Right cardiac atrium (tissue), 5 donors: ENCODE results near the gene ZC3H6. TPM values are rescaled to one million over a fixed set of nuclear protein-coding genes. Genes with fewer than 3 reads are reported as not detected.
"Not testable (repeated sequence)": the region's sequence is repeated elsewhere in the genome, so short reads cannot be mapped to it uniquely, and the experiment has no call there.

Experiments used
- ATAC-seq, 2 donors: fragments of 200-7000 bp; cut with Tn5 transposase; one replicate each; pipeline versions ENCODE4 v1.8.0 to v1.9.1; 2020; ENCODE audit warnings: moderate library complexity in 2 of 2, mild to moderate bottlenecking in 1 of 2
- DNase-seq, 3 donors: peaks; one replicate each; pipeline ENCODE4 v3.0.0-alpha.2; 2020
- H3K27ac ChIP-seq: one replicate; pipeline ENCODE4 v1.5.1; 2013; ENCODE audit warnings: mild to moderate bottlenecking, low read length, control low read depth, moderate library complexity
- H3K27me3 ChIP-seq: one replicate; pipeline ENCODE4 v1.6.1; 2013; ENCODE audit not compliant: control insufficient read depth, insufficient read depth
- H3K4me1 ChIP-seq: one replicate; pipeline ENCODE4 v1.6.1; 2013; ENCODE audit warnings: low read length; ENCODE audit not compliant: control insufficient read depth, insufficient read depth
- H3K4me3 ChIP-seq: one replicate; pipeline ENCODE4 v1.5.1; 2013; ENCODE audit warnings: low read length, control low read depth
- H3K9me3 ChIP-seq: one replicate; pipeline ENCODE4 v1.6.1; 2013; ENCODE audit warnings: low read length; ENCODE audit not compliant: control insufficient read depth
- WGBS: extraction: QIAGEN DNeasy Blood & Tissue Kit; methylation state at CpG from one replicate; pipeline ENCODE4 v1.1.7; 2013; 5-methylcytosine and 5-hydroxymethylcytosine counted together
- intact Hi-C, 4 donors: fragments of 100-400 bp; cut with DNase I; formaldehyde crosslinking; loops; one replicate each; pipeline versions ENCODE4 v1.11.0 to v1.14.0; 2022 to 2023
- polyA plus RNA-seq: library from polyadenylated mRNA; stranded (reverse); fragments of 200-250 nt; gene quantifications from one replicate; pipeline ENCODE4 v1.2.3, GENCODE V29; 2013
- total RNA-seq, 4 donors: library from RNA; stranded (reverse); fragmentation: NEBNext Ultra II Directional; extraction: Animal tissue kit (Norgen Biotek cat#: 25700); gene quantifications; one replicate each; pipeline ENCODE4 v1.2.1, GENCODE V29; 2021
- donor health status: healthy with polysubstance abuse.
- donor health status: DM: no; HTN: yes; CAD: no.
- donor health status: DM: no; HTN: no; CAD: no.
- donor health status: DM: no; HTN: yes; CAD: no; lungs with severe emphysema.
- donor health status: DM: yes; HTN: yes; CAD: no.

ZC3H6 gene
- total and polyA plus RNA-seq, 5 donors = 4.2 to 30.4 (median 23.1) TPM

- DNase-seq = peak; percentile 91 to 96 (median 96)
- peak; percentile 93 for ATAC-seq
- H3K27me3 ChIP-seq = no peaks in the 10 kb centered on the region
- no peaks in the 10 kb centered on the region for H3K9me3 ChIP-seq
- peak overlapping the region; percentile 99 for H3K27ac ChIP-seq
- intact Hi-C loops = no loop called here
- peak overlapping the region; percentile 91 for H3K4me3 ChIP-seq
- WGBS = under 1% methylated on average over 66 of the region's 66 CpGs
- no peaks in the 10 kb centered on the region for H3K4me1 ChIP-seq
Observed at GRCh38 chr2:112275887-112276773, 733 bp downstream of the ZC3H6 start.

- H3K27me3 ChIP-seq = no peaks in the 10 kb centered on the region
- DNase-seq = no peak
- no peak for ATAC-seq
- intact Hi-C loops = no loop called here
- H3K4me1 ChIP-seq = no peaks in the 10 kb centered on the region
- 57% methylated on average over 5 of the region's 5 CpGs for WGBS
- H3K4me3 ChIP-seq = no peak overlapping the region
- H3K9me3 ChIP-seq = no peaks in the 10 kb centered on the region
- H3K27ac ChIP-seq = no peak overlapping the region
Observed at GRCh38 chr2:112276954-112277353, 1.6 kb downstream of the ZC3H6 start.

DNA sequence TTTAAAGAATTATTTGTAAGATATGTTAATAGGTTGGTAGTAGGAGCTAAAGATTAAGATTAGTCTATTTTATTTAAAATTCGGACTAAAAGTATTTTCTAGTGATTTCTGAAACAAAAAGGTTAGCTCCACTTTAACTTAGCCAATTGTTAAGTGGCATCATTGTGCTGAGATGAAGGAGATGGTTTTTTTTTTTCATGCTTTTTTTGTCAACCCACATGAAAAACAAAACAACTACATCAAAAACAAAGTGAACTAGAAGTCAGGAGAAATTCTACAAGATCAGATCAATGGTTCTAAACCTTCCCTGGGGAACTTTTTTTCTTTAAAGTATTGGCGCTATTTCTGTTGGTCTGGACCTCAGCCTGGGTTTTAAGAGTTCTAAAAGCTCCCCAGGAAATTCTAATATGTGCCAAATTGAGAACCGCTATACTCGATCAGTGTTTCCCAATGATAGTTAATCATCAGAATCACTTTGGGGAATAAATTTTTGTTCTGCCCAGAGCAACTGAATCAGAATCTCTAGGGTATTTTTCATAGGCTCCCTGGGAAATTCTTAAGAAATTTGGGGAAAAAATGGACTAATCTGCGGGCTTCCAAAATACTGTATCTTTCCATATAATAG, 2.3 kb downstream of the ZC3H6 start:
- intact Hi-C loops = no loop called here
- no peak for DNase-seq
- H3K4me3 ChIP-seq = no peak overlapping the region
- no peaks in the 10 kb centered on the region for H3K27me3 ChIP-seq
- no peaks in the 10 kb centered on the region for H3K4me1 ChIP-seq
- H3K9me3 ChIP-seq = no peaks in the 10 kb centered on the region
- ATAC-seq = no peak
- WGBS = 72% methylated on average over 5 of the region's 5 CpGs
- no peak overlapping the region for H3K27ac ChIP-seq

- H3K27me3 ChIP-seq, ATAC-seq, H3K9me3 ChIP-seq, H3K4me1 ChIP-seq, DNase-seq, H3K27ac ChIP-seq, intact Hi-C loops, H3K4me3 ChIP-seq: not testable (repeated sequence)
- WGBS = 93% methylated on average over 4 of the region's 4 CpGs
Observed at GRCh38 chr2:112282066-112282465, 6.7 kb downstream of the ZC3H6 start.

DNA sequence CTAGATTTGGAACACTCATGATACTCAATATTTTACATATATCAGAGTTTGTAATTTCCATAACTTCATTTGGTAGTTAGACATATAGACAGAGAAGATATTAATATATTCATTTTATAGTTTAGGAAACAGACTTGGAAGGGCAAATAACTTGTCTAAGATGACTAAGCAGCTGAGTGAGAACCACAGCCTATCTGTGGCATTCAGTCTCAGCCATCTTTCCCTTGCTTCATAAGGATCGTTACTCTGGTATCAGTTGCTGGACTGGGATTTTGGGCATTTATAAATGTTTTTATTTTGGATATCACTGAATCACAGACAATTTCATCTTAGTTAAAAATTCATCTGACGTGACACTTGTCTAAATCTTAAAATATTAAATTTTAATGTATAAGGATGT, 8.1 kb downstream of the ZC3H6 start:
- ATAC-seq, H3K27ac ChIP-seq, H3K27me3 ChIP-seq, DNase-seq, intact Hi-C loops, H3K4me1 ChIP-seq, H3K9me3 ChIP-seq, H3K4me3 ChIP-seq: not testable (repeated sequence)
- WGBS = 70% methylated on average over 2 of the region's 2 CpGs

DNA sequence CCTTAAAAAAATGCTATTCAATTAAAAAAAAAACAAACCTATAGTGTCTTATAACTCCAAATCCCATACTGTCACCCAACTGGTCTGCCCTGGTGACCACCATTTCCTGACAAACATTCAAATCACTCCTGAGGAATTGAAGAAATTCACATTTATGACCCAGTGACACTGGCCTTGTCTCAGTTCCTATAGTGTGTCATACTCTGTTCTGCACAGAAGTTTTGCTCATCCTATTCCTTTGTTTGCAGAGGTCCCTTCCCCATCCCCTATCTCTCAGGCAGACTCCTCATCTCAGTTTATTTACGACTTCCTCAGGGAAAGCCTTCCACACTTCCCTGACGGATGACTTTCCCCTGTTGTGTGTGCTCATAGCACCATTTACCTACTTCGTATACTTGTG, 14.7 kb downstream of the ZC3H6 start:
- no peak for DNase-seq
- no peaks in the 10 kb centered on the region for H3K27me3 ChIP-seq
- intact Hi-C loops = no loop called here
- no peak overlapping the region for H3K27ac ChIP-seq
- H3K9me3 ChIP-seq = no peaks in the 10 kb centered on the region
- H3K4me1 ChIP-seq = peaks cover 1% of the 10 kb centered on the region
- no peak for ATAC-seq
- no peak overlapping the region for H3K4me3 ChIP-seq
- WGBS = 82% methylated on average over 3 of the region's 3 CpGs

GRCh38 chr2:112290648-112291047, 15.3 kb downstream of the ZC3H6 start:
- intact Hi-C loops = no loop called here
- Histone ChIP-seq H3K4me3 (no peak overlapping the region), H3K27me3 (no peaks in the 10 kb centered on the region), H3K4me1 (peaks cover 1% of the 10 kb centered on the region), H3K27ac (no peak overlapping the region), H3K9me3 (no peaks in the 10 kb centered on the region)
- 52% methylated on average over 1 of the region's 1 CpG for WGBS
- DNase-seq (no peak), ATAC-seq (no peak)

- no peak for DNase-seq
- 74% methylated on average over 8 of the region's 8 CpGs for WGBS
- Histone ChIP-seq H3K4me3 (no peak overlapping the region), H3K27me3 (no peaks in the 10 kb centered on the region), H3K27ac (no peak overlapping the region), H3K4me1 (peaks cover 1% of the 10 kb centered on the region), H3K9me3 (no peaks in the 10 kb centered on the region)
- intact Hi-C loops = no loop called here
- peak in 1 of 2 donors; percentile 47 for ATAC-seq
Observed at GRCh38 chr2:112293636-112294401, 18.4 kb downstream of the ZC3H6 start.

- no peak for ATAC-seq
- Histone ChIP-seq H3K9me3 (no peaks in the 10 kb centered on the region), H3K27ac (no peak overlapping the region), H3K4me3 (no peak overlapping the region), H3K4me1 (no peaks in the 10 kb centered on the region), H3K27me3 (no peaks in the 10 kb centered on the region)
- no peak for DNase-seq
- intact Hi-C loops = no loop called here
- 72% methylated on average over 5 of the region's 5 CpGs for WGBS
Observed at GRCh38 chr2:112295407-112296078, 20.1 kb downstream of the ZC3H6 start.

DNA sequence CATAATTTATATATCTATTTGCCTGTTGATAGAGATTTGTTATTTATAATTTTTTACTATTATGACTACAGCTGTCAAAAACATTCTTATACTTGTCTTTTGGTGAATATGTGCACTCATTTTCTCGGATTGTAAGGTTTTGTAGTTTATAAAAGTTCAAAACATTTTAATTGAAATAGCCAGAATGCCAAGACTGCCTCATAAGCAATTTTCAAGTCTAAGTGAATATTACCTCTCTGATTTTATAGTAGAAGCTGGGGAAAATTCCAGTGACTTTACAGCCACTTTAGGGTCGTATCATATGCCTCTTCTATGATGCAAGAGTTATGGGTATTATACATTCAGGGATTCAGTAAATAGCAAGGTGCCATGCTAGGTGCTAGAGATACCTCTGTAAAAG, 21.0 kb downstream of the ZC3H6 start:
- Histone ChIP-seq H3K27ac (no peak overlapping the region), H3K4me1 (peaks cover 2% of the 10 kb centered on the region), H3K27me3 (no peaks in the 10 kb centered on the region), H3K4me3 (no peak overlapping the region), H3K9me3 (no peaks in the 10 kb centered on the region)
- intact Hi-C loops = no loop called here
- no peak for ATAC-seq
- 86% methylated on average over 2 of the region's 2 CpGs for WGBS
- DNase-seq = no peak
